RPMI7951 (cell line): ENCODE measurements around the gene SLC2A4RG. TPM values are rescaled to one million over a fixed set of nuclear protein-coding genes. Genes with fewer than 3 reads are reported as not detected.

Source experiments
- DNase-seq: peaks from one replicate; pipeline ENCODE4 v3.0.0-alpha.2; 2012; ENCODE audit warnings: low read depth
- total RNA-seq: library from RNA; depleted of rRNA; stranded (reverse); fragments of >200 nt; shearing (Covaris generic); gene quantifications from 2 replicates; pipeline ENCODE4 v1.2.3, GENCODE V29; 2014; rRNA removed

The SLC2A4RG gene, protein sequence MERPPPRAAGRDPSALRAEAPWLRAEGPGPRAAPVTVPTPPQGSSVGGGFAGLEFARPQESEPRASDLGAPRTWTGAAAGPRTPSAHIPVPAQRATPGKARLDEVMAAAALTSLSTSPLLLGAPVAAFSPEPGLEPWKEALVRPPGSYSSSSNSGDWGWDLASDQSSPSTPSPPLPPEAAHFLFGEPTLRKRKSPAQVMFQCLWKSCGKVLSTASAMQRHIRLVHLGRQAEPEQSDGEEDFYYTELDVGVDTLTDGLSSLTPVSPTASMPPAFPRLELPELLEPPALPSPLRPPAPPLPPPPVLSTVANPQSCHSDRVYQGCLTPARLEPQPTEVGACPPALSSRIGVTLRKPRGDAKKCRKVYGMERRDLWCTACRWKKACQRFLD
- 29.3 and 46.9 TPM in 2 replicates for total RNA-seq

GRCh38 chr20:63739130-63740069 is at the start of gene SLC2A4RG:
SLC2A4RG (plus strand) TSS chr20:63739776; CDS start chr20:63739913, 137 bp downstream.
- DNase-seq: peak; percentile 83

DNA sequence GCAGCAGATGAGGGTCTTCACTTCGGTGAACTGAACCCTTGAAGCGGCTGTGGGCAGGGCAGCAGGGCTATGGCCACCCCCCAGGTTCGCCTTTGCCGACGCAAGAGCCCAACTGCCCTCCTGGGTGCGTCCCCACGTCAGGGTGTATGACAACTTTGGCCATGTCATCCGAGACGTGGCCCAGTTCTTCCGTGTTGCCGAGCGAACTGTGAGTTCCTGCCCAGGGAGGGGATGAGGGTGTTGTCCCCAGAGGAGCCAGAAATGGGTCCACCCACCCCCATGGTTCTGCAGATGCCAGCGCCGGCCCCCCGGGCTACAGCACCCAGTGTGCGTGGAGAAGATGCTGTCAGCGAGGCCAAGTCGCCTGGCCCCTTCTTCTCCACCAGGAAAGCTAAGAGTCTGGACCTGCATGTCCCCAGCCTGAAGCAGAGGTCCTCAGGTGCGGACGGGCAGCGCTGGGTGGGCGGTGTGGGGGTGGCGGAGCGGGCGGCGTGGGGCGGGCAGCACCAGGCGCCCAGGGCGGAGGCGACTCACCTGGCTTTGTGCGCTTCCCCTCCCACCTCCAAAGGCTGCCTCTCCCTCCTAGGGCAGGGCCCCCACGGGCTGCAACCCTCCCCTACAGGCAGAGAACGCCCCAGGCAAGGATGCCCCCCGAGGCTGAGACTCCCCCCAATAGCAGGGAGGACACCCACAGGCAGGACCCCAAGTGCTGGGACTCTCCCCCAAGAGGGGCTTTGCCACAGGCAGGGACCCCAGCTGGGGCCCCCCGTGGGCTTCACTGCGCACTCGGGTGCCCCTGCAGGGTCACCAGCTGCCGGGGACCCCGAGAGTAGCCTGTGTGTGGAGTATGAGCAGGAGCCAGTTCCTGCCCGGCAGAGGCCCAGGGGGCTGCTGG is 49.3 kb upstream of the SLC2A4RG start:
- no peak for DNase-seq

DNA sequence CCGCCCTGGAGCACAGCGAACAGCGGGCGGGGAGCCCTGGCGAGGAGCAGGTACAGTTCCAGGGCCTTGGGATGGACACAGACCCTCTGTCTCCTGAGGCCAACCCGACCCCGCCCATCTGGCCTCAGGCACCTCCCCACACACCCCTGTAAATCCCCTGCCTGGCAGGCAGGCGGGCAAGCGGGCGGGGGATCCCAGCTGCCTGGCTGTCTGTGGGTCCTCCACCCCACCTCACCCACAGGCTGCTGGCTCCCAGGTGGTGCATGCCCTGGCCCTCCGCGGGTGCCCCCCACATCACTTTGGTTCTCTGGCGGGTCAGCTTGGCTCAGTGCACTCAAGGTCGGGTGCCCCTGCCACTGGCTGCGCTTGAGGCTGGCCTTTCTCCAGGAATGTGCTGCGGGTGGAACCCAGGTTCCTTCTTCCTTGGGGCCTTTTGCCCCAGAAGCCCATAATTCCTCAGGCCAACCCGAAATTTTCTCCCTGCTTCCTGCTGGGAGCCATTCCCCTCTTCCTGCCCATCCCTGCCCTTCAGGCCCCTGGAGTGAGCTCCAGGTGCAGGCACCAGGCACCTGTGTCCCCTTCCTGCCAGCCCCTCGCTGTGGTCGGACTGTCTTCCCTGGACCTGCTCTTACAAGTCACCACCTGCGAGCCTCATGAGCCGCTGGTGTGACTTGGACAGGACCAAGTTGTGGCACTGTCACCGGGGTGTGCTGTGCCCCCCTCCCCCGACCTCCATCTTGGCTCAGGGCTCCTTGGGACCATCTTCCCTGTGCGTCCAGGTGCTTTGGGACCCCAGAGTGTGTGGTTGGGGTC is 48.5 kb upstream of the SLC2A4RG start:
- no peak for DNase-seq

DNA sequence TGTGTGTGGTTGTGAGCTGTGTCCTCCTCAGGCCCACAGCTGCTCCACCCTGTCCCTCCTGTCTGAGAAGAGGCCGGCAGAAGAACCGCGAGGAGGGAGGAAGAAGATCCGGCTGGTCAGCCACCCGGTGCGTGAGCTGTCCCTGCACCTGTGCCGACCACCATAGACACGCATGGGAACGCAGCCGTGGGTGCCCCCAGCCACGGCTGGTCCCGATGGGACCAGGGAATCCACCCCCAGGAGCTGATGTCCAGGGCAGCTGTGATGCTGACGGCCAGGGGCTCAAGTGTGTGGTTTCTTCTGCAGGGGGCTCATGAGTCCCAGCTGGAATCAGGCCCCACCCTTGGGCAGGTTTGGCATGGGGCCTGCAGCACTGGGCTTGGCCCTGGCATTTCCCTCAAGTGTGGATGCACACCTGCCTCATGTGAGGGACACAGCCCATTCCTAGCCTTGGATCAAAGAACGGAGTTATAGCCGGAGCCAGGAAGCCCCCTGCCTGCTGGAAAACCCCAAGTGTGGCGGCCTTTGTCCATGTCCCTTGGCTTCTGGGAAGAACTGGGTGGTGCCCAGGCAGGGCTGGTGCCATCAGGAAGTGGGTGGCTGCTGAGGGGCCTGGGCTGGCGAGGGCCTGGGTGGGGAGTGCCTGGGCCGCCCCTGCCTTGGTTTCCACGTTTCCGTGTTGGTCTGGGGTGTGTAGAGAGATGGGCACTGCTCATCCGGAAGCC is 47.7 kb upstream of the SLC2A4RG start:
- no peak for DNase-seq

GRCh38 chr20:63692436-63693082 is 47.0 kb upstream of the SLC2A4RG start:
- peak; percentile 87 for DNase-seq

GRCh38 chr20:63693083-63693732 is 46.4 kb upstream of the SLC2A4RG start:
- DNase-seq: no peak

DNA sequence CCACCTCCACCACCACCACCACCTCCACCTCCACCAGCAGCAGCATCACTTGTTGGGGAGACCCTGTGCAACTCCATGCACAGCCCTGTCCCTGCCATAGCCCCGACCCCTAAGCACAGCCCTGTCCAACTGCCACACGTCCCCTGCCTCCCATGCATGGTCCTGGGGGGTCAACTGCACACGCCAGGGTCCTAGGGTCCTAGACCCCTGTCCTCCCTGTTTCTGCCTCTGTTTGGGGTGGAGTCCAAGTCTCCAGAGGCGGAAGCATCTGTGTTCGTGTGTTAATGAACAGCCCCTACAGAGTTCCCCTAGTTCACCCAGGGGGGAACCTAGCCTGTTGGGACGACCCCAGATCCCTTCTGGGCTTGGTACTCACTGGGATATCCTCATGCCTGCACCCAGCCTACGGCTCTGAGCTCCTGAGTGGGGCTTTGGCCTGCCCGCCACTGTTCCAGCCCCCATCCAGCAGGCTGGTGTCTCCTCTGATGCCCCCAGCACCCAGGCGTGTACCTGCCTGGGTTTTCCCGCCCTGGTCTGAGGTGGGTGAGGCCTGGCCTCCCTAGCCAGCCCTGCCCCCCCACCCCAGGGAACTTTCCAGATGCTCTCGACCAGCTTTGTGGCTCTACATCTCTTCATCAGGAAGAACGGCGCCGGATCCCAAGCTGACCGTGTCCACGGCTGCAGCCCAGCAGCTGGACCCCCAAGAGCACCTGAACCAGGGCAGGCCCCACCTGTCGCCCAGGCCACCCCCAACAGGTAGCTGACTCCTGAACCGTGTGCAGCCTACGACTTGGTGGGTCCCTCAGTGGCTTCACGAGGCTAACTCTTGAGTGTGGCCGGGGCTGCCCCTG is 45.6 kb upstream of the SLC2A4RG start:
- no peak for DNase-seq

GRCh38 chr20:63694584-63695423 is 44.8 kb upstream of the SLC2A4RG start:
- DNase-seq: no peak

DNA sequence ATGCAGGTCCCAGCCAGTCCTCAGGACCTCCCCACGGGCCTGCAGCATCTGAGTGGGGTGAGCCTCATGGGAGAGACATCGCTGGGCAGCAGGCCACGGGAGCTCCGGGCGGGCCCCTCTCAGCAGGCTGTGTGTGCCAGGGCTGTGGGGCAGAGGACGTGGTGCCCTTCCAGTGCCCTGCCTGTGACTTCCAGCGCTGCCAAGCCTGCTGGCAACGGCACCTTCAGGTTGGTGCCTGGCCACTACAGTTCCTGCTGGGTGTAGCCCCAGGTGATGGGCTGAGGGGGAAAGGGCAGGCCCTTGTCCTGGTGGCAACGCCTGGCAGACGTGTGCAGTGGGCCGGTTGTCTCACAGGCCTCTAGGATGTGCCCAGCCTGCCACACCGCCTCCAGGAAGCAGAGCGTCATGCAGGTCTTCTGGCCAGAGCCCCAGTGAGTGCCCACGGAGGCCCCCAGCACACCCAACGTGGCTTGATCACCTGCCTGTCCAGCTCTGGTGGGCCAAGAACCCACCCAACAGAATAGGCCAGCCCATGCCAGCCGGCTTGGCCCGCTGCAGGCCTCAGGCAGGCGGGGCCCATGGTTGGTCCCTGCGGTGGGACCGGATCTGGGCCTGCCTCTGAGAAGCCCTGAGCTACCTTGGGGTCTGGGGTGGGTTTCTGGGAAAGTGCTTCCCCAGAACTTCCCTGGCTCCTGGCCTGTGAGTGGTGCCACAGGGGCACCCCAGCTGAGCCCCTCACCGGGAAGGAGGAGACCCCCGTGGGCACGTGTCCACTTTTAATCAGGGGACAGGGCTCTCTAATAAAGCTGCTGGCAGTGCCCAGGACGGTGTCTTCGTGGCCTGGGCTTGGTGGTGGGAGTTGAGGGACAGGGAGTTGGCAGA is 43.9 kb upstream of the SLC2A4RG start:
- DNase-seq: no peak

DNA sequence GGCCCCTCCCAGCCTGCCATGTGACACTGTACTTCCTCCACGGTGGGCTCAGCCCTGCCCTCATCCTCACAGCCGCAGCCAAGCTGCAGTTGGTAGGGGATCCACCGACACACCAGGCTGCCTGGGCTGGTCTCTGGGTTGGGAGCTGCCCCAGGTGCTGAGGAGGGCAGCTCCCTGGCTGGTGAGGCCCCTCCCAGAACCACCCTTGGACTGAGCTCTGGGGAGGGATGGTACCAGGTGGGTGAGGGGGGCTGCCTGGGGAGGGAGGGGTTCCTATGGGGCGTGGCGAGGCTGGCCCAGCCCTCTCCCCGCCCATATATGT is 43.3 kb upstream of the SLC2A4RG start:
- no peak for DNase-seq

DNA sequence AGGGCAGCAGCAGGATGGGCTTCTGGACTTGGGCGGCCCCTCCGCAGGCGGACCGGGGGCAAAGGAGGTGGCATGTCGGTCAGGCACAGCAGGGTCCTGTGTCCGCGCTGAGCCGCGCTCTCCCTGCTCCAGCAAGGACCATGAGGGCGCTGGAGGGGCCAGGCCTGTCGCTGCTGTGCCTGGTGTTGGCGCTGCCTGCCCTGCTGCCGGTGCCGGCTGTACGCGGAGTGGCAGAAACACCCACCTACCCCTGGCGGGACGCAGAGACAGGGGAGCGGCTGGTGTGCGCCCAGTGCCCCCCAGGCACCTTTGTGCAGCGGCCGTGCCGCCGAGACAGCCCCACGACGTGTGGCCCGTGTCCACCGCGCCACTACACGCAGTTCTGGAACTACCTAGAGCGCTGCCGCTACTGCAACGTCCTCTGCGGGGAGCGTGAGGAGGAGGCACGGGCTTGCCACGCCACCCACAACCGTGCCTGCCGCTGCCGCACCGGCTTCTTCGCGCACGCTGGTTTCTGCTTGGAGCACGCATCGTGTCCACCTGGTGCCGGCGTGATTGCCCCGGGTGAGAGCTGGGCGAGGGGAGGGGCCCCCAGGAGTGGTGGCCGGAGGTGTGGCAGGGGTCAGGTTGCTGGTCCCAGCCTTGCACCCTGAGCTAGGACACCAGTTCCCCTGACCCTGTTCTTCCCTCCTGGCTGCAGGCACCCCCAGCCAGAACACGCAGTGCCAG is 42.8 kb upstream of the SLC2A4RG start, which contains the start of gene TNFRSF6B:
Gene TNFRSF6B (plus strand): TSS at position 25 of the 729 bp plus-strand sequence. CDS start 116 bp downstream, at position 141.
- no peak for DNase-seq

GRCh38 chr20:63697357-63697867 is 42.2 kb upstream of the SLC2A4RG start:
- no peak for DNase-seq

GRCh38 chr20:63697868-63698545 is 41.6 kb upstream of the SLC2A4RG start:
- DNase-seq: no peak

- DNase-seq: peak; percentile 95
These were observed 40.7 kb upstream of the SLC2A4RG start for GRCh38 chr20:63698739-63699465.
